GM12801 (cell line): Measurements from ENCODE around the gene ZNF740.

Experiments
- CTCF ChIP-seq: IDR thresholded peaks from one replicate; pipeline ENCODE4 v1.5.1; 2011; ENCODE audit warnings: control low read depth; ENCODE audit not compliant: insufficient read length; ENCODE audit errors: extremely low read depth

Gene ZNF740

GRCh38 chr12:53219956-53220693 is 39.6 kb downstream of the ZNF740 start:
- no peak for TF ChIP-seq CTCF

DNA sequence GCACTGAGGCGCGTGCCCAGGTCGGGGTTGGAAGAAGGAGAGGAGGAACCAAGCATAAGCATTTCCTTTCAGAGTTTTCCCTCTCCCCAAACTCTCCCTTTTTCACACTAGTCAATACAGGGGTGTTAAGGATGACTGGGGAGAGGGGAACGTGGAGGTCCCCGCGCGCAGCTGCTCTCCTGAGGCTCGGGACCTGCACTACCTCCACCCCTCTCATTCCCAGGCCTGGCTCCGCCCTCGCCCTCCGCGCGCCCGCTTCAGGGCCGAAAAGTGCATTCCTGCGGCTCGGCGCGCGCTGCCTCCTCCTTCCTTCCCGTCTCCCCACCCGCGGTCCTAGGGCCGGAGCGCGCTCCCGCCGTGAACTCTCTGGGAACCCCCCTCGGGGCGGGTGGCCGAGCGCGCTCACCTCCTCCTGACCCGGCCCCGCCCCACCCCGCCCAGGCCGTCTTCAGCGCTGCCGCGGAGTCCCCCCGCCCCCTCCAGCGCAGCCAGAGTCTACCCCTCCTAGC is 40.2 kb downstream of the ZNF740 start:
- no peak for TF ChIP-seq CTCF

- no peak for TF ChIP-seq CTCF
Measured at GRCh38 chr12:53221203-53222080, 40.9 kb downstream of the ZNF740 start.

DNA sequence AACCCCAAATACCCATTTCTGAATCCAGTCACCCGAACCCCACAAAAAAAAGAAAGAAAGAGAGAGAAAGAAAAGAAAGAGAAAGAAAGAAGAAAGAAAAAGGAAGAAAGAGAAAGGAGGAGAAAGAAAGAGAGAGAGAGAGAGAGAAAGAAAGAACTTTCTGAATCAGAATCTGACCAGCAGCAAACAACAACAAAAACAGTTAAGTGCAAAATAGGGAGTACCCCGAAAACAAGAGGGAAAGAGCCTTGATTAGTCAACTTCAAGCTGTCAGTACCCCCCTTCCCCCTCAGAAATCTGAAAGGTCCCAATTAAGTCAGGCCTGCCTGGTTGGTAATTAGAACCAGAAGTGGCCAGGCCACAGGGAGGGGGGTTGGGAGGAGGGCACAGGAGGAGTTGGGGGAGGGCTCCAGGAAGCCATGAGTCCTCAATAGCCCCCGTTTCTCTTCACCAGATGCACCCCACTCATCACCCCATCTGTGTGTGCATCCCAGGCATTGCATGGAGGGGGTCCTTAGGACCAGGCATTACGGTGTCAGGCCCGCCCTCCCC is 41.7 kb downstream of the ZNF740 start:
- TF ChIP-seq CTCF: no peak

DNA sequence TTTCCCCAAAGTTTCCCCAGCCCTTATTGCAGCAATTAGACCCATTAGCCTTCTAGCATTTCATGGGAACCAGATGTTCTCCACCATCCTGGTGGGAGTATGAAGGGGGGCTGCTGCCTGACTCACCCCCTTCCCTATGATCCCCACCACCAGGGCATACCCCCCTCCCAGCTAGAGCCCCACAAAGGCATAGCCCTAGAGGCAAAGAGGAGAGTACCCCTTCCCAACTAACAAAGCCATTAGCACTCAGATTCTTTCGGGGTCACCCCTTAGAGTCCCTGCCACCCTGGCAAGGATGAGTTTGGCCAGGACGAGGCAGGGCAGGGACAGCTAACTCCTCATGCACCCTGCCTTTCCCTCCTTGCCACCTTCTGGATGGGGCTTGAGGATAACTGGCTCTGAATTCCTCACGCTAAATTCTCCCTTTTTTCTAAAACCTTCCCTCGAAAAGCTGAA is 42.3 kb downstream of the ZNF740 start:
- TF ChIP-seq CTCF: no peak

- TF ChIP-seq CTCF: no peak
Measured at GRCh38 chr12:53223389-53224060, 43.0 kb downstream of the ZNF740 start.
